Esophagus squamous epithelium (tissue), 5 donors: Measurements from ENCODE around the gene FXYD6. TPM values are rescaled to one million over a fixed set of nuclear protein-coding genes. Genes with fewer than 3 reads are reported as not detected.

ENCODE experiments used
- DNase-seq: peaks from one replicate; lab custom pipeline; 2025; lab: John Stamatoyannopoulos, UW
- H3K27ac ChIP-seq, 4 donors: fragments of 200-600 bp; sonication (generic); one replicate each; pipeline ENCODE4 v1.5.1; 2016 to 2019; ENCODE audit warnings: mild to moderate bottlenecking in 1 of 4
- H3K27me3 ChIP-seq, 4 donors: fragments of 200-600 bp; sonication (generic); 1 replicate in 3 of 4; 2 replicates in 1 of 4; pipeline versions ENCODE4 v1.5.1 to v1.6.0; 2017 to 2021; ENCODE audit warnings: antibody characterized with exemption in 1 of 4
- H3K36me3 ChIP-seq, 3 donors: fragments of 200-600 bp; sonication (generic); one replicate each; pipeline ENCODE4 v1.5.1; 2016 to 2019
- H3K4me1 ChIP-seq, 3 donors: fragments of 200-600 bp; sonication (generic); one replicate each; pipeline ENCODE4 v1.5.1; 2017 to 2019
- H3K4me3 ChIP-seq, 4 donors: fragments of 200-600 bp; sonication (generic); 1 replicate in 3 of 4; 2 replicates in 1 of 4; pipeline ENCODE4 v1.5.1; 2016 to 2019; ENCODE audit warnings: mild to moderate bottlenecking in 2 of 4, moderate library complexity in 1 of 4
- H3K9me3 ChIP-seq, 3 donors: fragments of 200-600 bp; sonication (generic); one replicate each; pipeline ENCODE4 v1.5.1; 2016 to 2019
- POLR2A ChIP-seq, 4 donors: fragments of 450-650 bp; IDR thresholded peaks; one replicate each; pipeline ENCODE4 v1.6.1; 2017; ENCODE audit warnings: antibody characterized with exemption in 4 of 4, mild to moderate bottlenecking in 4 of 4, moderate library complexity in 3 of 4
- WGBS, 2 donors: methylation state at CpG; one replicate each; pipeline ENCODE4 v1.1.5; 2018; 5-methylcytosine and 5-hydroxymethylcytosine counted together
- intact Hi-C: fragments of 100-400 bp; cut with DNase I; formaldehyde crosslinking; loops from one replicate; pipeline ENCODE4 v1.15.0; 2022
- total RNA-seq, 4 donors: library from RNA; depleted of rRNA; stranded (reverse); fragments of >200 nt; gene quantifications; one replicate each; pipeline ENCODE4 v1.1.0, GENCODE V29; 2016
- TF ChIP-seq, protein P1 (sequence below), 6 experiments: fragments of 450-650 bp in 4 of 6; fragments of 200-600 bp in 2 of 6; sonication (generic) in 2 of 6; IDR thresholded peaks; one replicate each; pipeline ENCODE4 v1.5.1; 2016 to 2019; ENCODE audit warnings: antibody characterized with exemption in 6 of 6, mild to moderate bottlenecking in 4 of 6, moderate library complexity in 4 of 6
- donor health status: DM: yes; HTN: yes; CAD: no.

FXYD6 gene
- total RNA-seq, 4 donors from 2014 or later, result 0.61 to 27.7 (median 2.1) TPM

DNA sequence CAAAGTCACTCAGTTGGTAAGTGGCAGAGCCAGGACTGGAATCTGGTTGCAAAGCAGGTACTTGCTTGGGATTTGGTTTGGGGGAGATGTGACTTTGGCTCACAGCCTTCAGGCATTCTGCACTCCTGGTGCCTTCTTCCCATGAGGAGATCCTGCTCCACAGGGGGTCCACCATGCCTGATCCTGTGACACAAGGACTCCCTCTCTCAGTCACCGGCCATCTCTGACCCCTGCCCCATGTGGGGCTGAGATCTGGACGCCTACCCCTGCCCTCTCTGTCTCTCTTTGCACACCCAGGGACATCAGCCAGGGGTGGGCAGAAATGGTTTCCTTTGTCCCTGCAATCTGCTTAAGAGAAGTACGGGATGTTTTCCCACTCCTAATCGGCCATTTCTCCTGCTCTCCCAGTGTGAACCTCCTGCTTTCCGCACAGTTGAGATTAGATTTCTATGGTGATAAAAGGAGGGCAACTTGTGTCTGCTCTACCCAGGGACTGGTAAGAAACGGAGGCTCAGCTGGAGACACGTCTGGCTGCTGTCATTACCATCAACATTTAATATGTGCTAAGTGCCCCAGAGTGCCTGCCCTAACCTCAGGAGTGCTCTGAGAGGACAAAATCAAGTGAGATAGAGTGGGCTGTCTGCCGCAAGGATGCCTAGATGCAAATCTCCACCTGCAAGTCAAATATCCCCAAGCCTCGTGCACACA, 11.1 kb upstream of the FXYD6 start:
- TF ChIP-seq POLR2A (IDR thresholded peaks at IDR 0.05), result no peak
- WGBS, 2 donors, result 57 to 83% methylated on average over 4 to 8 of the region's 9 CpGs
- DNase-seq, result no peak
- intact Hi-C loops, result no loop called here
- Histone ChIP-seq H3K9me3 (no peaks in the 10 kb centered on the region), H3K27ac (no peak overlapping the region), H3K27me3 (peaks cover 0 to 4% (median 0%) of the 10 kb centered on the region in 4 donors), H3K4me3 (no peak overlapping the region), H3K4me1 (peaks cover 2 to 28% (median 9%) of the 10 kb centered on the region in 3 donors), H3K36me3 (no peaks in the 10 kb centered on the region)

DNA sequence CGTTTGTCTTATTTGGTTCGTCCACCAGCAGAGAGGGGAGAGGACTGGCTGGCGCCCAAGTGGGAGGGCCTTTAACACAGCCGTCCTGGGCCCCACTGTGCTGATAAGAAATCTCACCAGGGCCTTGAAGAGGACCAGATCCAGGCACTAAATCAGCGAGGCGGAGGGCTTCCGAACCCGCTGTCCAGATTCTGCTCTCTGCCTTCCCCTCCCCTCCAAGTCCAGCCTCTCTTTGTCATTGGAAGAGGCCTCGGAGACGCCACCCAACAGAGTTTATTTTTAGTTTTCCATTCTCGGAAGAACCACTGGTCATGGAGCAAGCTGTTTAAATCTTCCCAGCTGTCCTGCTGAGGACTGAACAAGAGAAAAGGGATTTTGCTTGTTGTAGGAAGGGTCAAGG, 9.3 kb upstream of the FXYD6 start:
- WGBS, 2 donors, result 65 to 68% methylated on average over 10 to 11 of the region's 11 CpGs
- Histone ChIP-seq H3K27me3 (peaks cover 0 to 14% (median 0%) of the 10 kb centered on the region in 4 donors), H3K36me3 (no peaks in the 10 kb centered on the region), H3K27ac (peak overlapping the region in 3 of 4 donors; percentile 45 to 85 (median 65)), H3K4me3 (peak overlapping the region in 1 of 4 donors; percentile 43), H3K9me3 (no peaks in the 10 kb centered on the region), H3K4me1 (peaks cover 6 to 35% (median 14%) of the 10 kb centered on the region in 3 donors)
- TF ChIP-seq, protein P1, sequence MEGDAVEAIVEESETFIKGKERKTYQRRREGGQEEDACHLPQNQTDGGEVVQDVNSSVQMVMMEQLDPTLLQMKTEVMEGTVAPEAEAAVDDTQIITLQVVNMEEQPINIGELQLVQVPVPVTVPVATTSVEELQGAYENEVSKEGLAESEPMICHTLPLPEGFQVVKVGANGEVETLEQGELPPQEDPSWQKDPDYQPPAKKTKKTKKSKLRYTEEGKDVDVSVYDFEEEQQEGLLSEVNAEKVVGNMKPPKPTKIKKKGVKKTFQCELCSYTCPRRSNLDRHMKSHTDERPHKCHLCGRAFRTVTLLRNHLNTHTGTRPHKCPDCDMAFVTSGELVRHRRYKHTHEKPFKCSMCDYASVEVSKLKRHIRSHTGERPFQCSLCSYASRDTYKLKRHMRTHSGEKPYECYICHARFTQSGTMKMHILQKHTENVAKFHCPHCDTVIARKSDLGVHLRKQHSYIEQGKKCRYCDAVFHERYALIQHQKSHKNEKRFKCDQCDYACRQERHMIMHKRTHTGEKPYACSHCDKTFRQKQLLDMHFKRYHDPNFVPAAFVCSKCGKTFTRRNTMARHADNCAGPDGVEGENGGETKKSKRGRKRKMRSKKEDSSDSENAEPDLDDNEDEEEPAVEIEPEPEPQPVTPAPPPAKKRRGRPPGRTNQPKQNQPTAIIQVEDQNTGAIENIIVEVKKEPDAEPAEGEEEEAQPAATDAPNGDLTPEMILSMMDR (IDR thresholded peaks at IDR 0.05), result no peak
- no peak for TF ChIP-seq POLR2A (IDR thresholded peaks at IDR 0.05)
- intact Hi-C loops, result no loop called here
- DNase-seq, result no peak

- DNase-seq, result no peak
Observed at GRCh38 chr11:117884994-117885393, 8.5 kb upstream of the FXYD6 start.

GRCh38 chr11:117883063-117883462, 6.6 kb upstream of the FXYD6 start:
- peaks cover 6 to 35% (median 14%) of the 10 kb centered on the region in 3 donors for H3K4me1 ChIP-seq
- H3K9me3 ChIP-seq, result no peaks in the 10 kb centered on the region
- H3K27me3 ChIP-seq, result peaks cover 0 to 41% (median 0%) of the 10 kb centered on the region in 4 donors
- intact Hi-C loops, result no loop called here
- 69 to 72% methylated on average over 3 of the region's 3 CpGs for WGBS, 2 donors
- H3K4me3 ChIP-seq, result no peak overlapping the region
- DNase-seq, result no peak
- H3K27ac ChIP-seq, result no peak overlapping the region
- no peaks in the 10 kb centered on the region for H3K36me3 ChIP-seq
- TF ChIP-seq, protein P1 (IDR thresholded peaks at IDR 0.05), result no peak
- no peak for TF ChIP-seq POLR2A (IDR thresholded peaks at IDR 0.05)

More at GRCh38 chr11:117884994-117885393, 8.5 kb upstream of the FXYD6 start:
- intact Hi-C loops, result no loop called here
- WGBS, 2 donors, result 69 to 72% methylated on average over 6 to 7 of the region's 7 CpGs
- Histone ChIP-seq H3K36me3 (no peaks in the 10 kb centered on the region), H3K9me3 (no peaks in the 10 kb centered on the region), H3K4me3 (no peak overlapping the region), H3K27ac (peak overlapping the region in 3 of 4 donors; percentile 45 to 85 (median 65)), H3K27me3 (peaks cover 0 to 22% (median 0%) of the 10 kb centered on the region in 4 donors), H3K4me1 (peaks cover 6 to 35% (median 14%) of the 10 kb centered on the region in 3 donors)
- TF ChIP-seq, protein P1 (IDR thresholded peaks at IDR 0.05), result no peak
- no peak for TF ChIP-seq POLR2A (IDR thresholded peaks at IDR 0.05)

DNA sequence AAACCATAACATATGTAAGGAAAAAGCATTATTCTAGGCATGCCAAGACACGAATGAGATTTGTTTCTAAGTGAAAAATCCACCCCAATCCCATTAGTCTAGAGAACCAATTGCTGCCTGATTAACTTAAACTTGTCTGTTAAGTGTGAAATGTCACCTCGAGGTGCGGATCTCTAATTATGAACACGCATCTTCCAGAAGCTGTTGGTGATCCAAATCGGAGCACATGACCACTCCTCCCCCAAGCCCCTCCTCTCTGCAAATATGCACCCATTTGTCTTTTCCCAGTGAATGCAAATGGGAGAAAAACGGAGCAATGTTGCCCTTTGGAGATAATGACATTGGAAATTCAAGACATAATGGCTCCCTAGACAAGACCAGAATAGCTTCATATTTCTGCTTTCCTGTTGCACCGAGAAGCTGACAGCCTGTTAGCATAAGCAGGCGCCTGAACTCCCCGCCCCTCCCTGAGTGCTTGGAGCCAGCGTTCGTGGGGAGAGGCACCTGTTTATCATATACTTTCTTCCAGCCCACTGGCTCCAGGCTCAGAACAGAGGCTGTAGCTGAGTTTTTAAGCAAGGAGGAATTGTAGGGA, 6.0 kb upstream of the FXYD6 start:
- Histone ChIP-seq H3K9me3 (no peaks in the 10 kb centered on the region), H3K36me3 (no peaks in the 10 kb centered on the region), H3K27me3 (peaks cover 0 to 48% (median 0%) of the 10 kb centered on the region in 4 donors), H3K27ac (no peak overlapping the region), H3K4me1 (peaks cover 6 to 36% (median 14%) of the 10 kb centered on the region in 3 donors), H3K4me3 (no peak overlapping the region)
- TF ChIP-seq, protein P1 (IDR thresholded peaks at IDR 0.05), result no peak
- intact Hi-C loops, result no loop called here
- no peak for DNase-seq
- WGBS, 2 donors, result 14 to 38% methylated on average over 11 of the region's 11 CpGs
